Ovary (tissue), 9 donors: ENCODE measurements around the gene GRID1. TPM values are rescaled to one million over a fixed set of nuclear protein-coding genes. Genes with fewer than 3 reads are reported as not detected.

Experiments used
- DNase-seq, 5 donors: peaks; one replicate each; pipeline ENCODE4 v3.0.0-alpha.2; 2019 to 2020
- H3K27ac ChIP-seq, 2 donors: fragments of 200-600 bp; one replicate each; pipeline versions ENCODE4 v1.5.1 to v1.8.0; 2019 to 2022
- H3K27me3 ChIP-seq: fragments of 200-600 bp; one replicate; pipeline ENCODE4 v1.8.0; 2022
- H3K36me3 ChIP-seq: fragments of 200-600 bp; sonication (generic); one replicate; pipeline ENCODE4 v1.5.1; 2019
- H3K4me1 ChIP-seq: one replicate; pipeline ENCODE4 v1.8.1; 2013; ENCODE audit warnings: mild to moderate bottlenecking, moderate library complexity; ENCODE audit not compliant: insufficient read depth
- H3K4me3 ChIP-seq: fragments of 200-600 bp; sonication (generic); one replicate; pipeline ENCODE4 v1.5.1; 2017
- H3K9me3 ChIP-seq, 2 donors: fragments of 200-600 bp in 1 of 2; sonication (generic) in 1 of 2; one replicate each; pipeline versions ENCODE4 v1.5.1 to v1.8.1; 2013 to 2019; ENCODE audit warnings: mild to moderate bottlenecking in 1 of 2, moderate library complexity in 1 of 2
- CTCF ChIP-seq, 3 donors: fragments of 450-650 bp in 2 of 3; fragments of 200-600 bp in 1 of 3; IDR thresholded peaks; one replicate each; pipeline versions ENCODE4 v1.5.1 to v1.8.0; 2016 to 2022; ENCODE audit warnings: antibody characterized with exemption in 3 of 3, mild to moderate bottlenecking in 1 of 3
- EP300 ChIP-seq: sonication (generic); formaldehyde crosslinking; IDR thresholded peaks from one replicate; pipeline ENCODE4 v1.6.1; 2017; ENCODE audit warnings: antibody characterized with exemption
- POLR2A ChIP-seq: fragments of 450-650 bp; IDR thresholded peaks from one replicate; pipeline ENCODE4 v1.6.1; 2017; ENCODE audit warnings: antibody characterized with exemption, mild to moderate bottlenecking, moderate library complexity
- WGBS, 3 donors: extraction: QIAGEN DNeasy Blood & Tissue Kit in 1 of 3; methylation state at CpG; one replicate each; pipeline versions ENCODE4 v1.1.5 to v1.1.7; 2013 to 2017; 5-methylcytosine and 5-hydroxymethylcytosine counted together
- intact Hi-C, 4 donors: fragments of 100-400 bp; cut with DNase I; formaldehyde crosslinking; loops; one replicate each; pipeline versions ENCODE4 v1.11.0 to v1.15.1; 2022 to 2023
- polyA plus RNA-seq, 2 donors: library from polyadenylated mRNA; stranded (reverse); fragments of 200-250 nt in 1 of 2; fragments of 350-450 nt in 1 of 2; fragmentation: Illumina TruSeq in 1 of 2; extraction: RNeasy Lipid Tissue Mini Kit (QIAGEN cat#74804) in 1 of 2; gene quantifications; one replicate each; pipeline ENCODE4 v1.2.3, GENCODE V29; 2013 to 2014
- total RNA-seq, 7 donors: library from RNA; depleted of rRNA in 2 of 7; stranded (reverse); fragments of >200 nt in 2 of 7; fragmentation: NEBNext Ultra II Directional in 3 of 7; extraction: Animal tissue kit (Norgen Biotek cat#: 25700) in 3 of 7; gene quantifications; one replicate each; pipeline versions ENCODE4 v1.1.0 to v1.2.4, GENCODE V29; 2016 to 2023
- donor health status: DM: no; HTN: no; CAD: no; lungs with moderate emphysema.
- donor health status: DM: no; HTN: no; CAD: no.
- donor health status: Bipolar disorder and iron deficiency.
- donor health status: DM: yes; HTN: yes; CAD: no.
- donor health status: DM: no; HTN: no; CAD: no.
- donor health status: DM: yes; HTN: yes; CAD: no.

The GRID1 gene
- total and polyA plus RNA-seq, 9 donors = 0.57 to 6.2 (median 1.8) TPM

GRCh38 chr10:86211691-86212390 lies 154.8 kb downstream of the GRID1 start:
- TF ChIP-seq POLR2A = no peak
- H3K27ac ChIP-seq = no peak overlapping the region
- H3K4me3 ChIP-seq = no peak overlapping the region
- 78 to 85% (median 83%) methylated on average over 8 of the region's 8 CpGs for WGBS, 3 donors
- no peaks in the 10 kb centered on the region for H3K36me3 ChIP-seq
- no peaks in the 10 kb centered on the region for H3K9me3 ChIP-seq
- H3K4me1 ChIP-seq = no peaks in the 10 kb centered on the region
- intact Hi-C loops = no loop called here
- H3K27me3 ChIP-seq = no peaks in the 10 kb centered on the region
- DNase-seq = no peak

- H3K36me3 ChIP-seq = no peaks in the 10 kb centered on the region
Observed at GRCh38 chr10:86210416-86210815, 156.2 kb downstream of the GRID1 start.

GRCh38 chr10:86209726-86210125 lies 156.9 kb downstream of the GRID1 start:
- no peak for DNase-seq
- intact Hi-C loops = no loop called here
- TF ChIP-seq POLR2A (no peak), CTCF (IDR thresholded peaks at IDR 0.05) (no peak), EP300 (no peak)
- H3K27ac ChIP-seq = no peak overlapping the region
- H3K36me3 ChIP-seq = no peaks in the 10 kb centered on the region
- no peaks in the 10 kb centered on the region for H3K27me3 ChIP-seq
- WGBS, 3 donors = 83 to 85% (median 84%) methylated on average over 1 of the region's 1 CpG
- no peaks in the 10 kb centered on the region for H3K9me3 ChIP-seq
- no peaks in the 10 kb centered on the region for H3K4me1 ChIP-seq
- H3K4me3 ChIP-seq = no peak overlapping the region

More at GRCh38 chr10:86210416-86210815, 156.2 kb downstream of the GRID1 start:
- 63 to 75% (median 65%) methylated on average over 10 of the region's 10 CpGs for whole genome bisulfite sequencing, 3 donors
- Histone ChIP-seq H3K4me3 (no peak overlapping the region), H3K4me1 (no peaks in the 10 kb centered on the region), H3K27ac (no peak overlapping the region), H3K9me3 (no peaks in the 10 kb centered on the region), H3K27me3 (no peaks in the 10 kb centered on the region)
- no peak for TF ChIP-seq EP300
- no peak for TF ChIP-seq CTCF (IDR thresholded peaks at IDR 0.05)
- TF ChIP-seq POLR2A = no peak
- intact Hi-C loops = no loop called here
- DNase-seq = no peak

GRCh38 chr10:86207226-86207625 lies 159.4 kb downstream of the GRID1 start:
- Histone ChIP-seq H3K4me3 (no peak overlapping the region), H3K27ac (no peak overlapping the region), H3K9me3 (no peaks in the 10 kb centered on the region), H3K36me3 (no peaks in the 10 kb centered on the region), H3K4me1 (no peaks in the 10 kb centered on the region), H3K27me3 (no peaks in the 10 kb centered on the region)
- DNase-seq = no peak
- intact Hi-C loops = no loop called here
- WGBS, 3 donors = 80 to 85% (median 82%) methylated on average over 12 of the region's 12 CpGs
- TF ChIP-seq CTCF (IDR thresholded peaks at IDR 0.05) (no peak), EP300 (no peak), POLR2A (no peak)

- Histone ChIP-seq H3K4me3 (no peak overlapping the region), H3K9me3 (no peaks in the 10 kb centered on the region), H3K27me3 (no peaks in the 10 kb centered on the region), H3K36me3 (no peaks in the 10 kb centered on the region), H3K4me1 (no peaks in the 10 kb centered on the region), H3K27ac (no peak overlapping the region)
- WGBS, 3 donors = 89 to 93% (median 93%) methylated on average over 17 to 18 of the region's 18 CpGs
- DNase-seq = no peak
- TF ChIP-seq POLR2A (no peak), EP300 (no peak), CTCF (IDR thresholded peaks at IDR 0.05) (no peak)
- intact Hi-C loops = no loop called here
Observed at GRCh38 chr10:86206240-86206579, 160.4 kb downstream of the GRID1 start.
